DOHH2 (cell line): ENCODE results near the gene ANP32A.

ENCODE experiments used
- EZH2phosphoT487 ChIP-seq: fragments of 200-600 bp; sonication (generic); IDR thresholded peaks from 2 replicates; pipeline ENCODE4 v1.6.1; 2017; ENCODE audit warnings: borderline replicate concordance, mild to moderate bottlenecking, antibody characterized with exemption, low read length, moderate library complexity, mixed read lengths
- TF ChIP-seq, protein P1 (sequence below): fragments of 200-600 bp; sonication (generic); IDR thresholded peaks from one replicate; pipeline ENCODE4 v1.5.1; 2014; ENCODE audit warnings: antibody characterized with exemption, mild to moderate bottlenecking, low read depth, low read length; ENCODE audit not compliant: poor library complexity, severe bottlenecking

DNA sequence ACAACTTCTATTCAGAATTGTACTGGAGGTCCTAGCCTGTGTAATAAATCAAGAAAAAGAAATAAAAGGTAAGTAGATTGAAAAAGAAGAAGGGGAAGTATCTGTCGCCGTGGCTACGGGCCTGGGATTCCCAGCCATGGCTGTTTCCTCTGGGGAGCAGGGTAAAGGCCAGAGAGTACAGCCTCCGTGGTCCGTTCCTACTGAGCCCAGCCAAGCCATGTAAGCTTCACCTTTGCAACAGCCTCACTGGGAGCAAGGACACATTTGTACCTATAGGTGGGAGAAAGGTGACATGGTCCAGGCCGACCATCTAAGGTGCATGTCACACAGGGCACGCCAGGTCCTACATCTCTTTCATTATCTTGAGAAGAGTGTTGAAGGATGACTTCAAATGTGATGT is 71.3 kb downstream of the ANP32A start:
- TF ChIP-seq, protein P1, sequence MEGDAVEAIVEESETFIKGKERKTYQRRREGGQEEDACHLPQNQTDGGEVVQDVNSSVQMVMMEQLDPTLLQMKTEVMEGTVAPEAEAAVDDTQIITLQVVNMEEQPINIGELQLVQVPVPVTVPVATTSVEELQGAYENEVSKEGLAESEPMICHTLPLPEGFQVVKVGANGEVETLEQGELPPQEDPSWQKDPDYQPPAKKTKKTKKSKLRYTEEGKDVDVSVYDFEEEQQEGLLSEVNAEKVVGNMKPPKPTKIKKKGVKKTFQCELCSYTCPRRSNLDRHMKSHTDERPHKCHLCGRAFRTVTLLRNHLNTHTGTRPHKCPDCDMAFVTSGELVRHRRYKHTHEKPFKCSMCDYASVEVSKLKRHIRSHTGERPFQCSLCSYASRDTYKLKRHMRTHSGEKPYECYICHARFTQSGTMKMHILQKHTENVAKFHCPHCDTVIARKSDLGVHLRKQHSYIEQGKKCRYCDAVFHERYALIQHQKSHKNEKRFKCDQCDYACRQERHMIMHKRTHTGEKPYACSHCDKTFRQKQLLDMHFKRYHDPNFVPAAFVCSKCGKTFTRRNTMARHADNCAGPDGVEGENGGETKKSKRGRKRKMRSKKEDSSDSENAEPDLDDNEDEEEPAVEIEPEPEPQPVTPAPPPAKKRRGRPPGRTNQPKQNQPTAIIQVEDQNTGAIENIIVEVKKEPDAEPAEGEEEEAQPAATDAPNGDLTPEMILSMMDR = no peak
- no peak for TF ChIP-seq EZH2phosphoT487
